IMR-90 (cell line): ENCODE measurements around the gene OR8G1. TPM values are rescaled to one million over a fixed set of nuclear protein-coding genes. Genes with fewer than 3 reads are reported as not detected.

Source experiments
- ATAC-seq: fragments of 200-7000 bp; cut with Tn5 transposase; 2 replicates; pipeline ENCODE4 v1.9.1; 2020; ENCODE audit warnings: low read depth, mild to moderate bottlenecking, moderate library complexity
- BruUV-seq: library from RNA; stranded (reverse); fragments of 400-500 nt; replicated peaks from 2 replicates; lab custom pipeline; 2021; lab: Mats Ljungman, UMichigan
- CTCF ChIA-PET: fragments of 300-600 bp; formaldehyde crosslinking; extraction: SDS; loops from one replicate; lab custom pipeline; 2021; ENCODE audit warnings: antibody characterized with exemption; lab: Yijun Ruan, JAX
- POLR2A ChIA-PET: fragments of 300-600 bp; sonication (Branson Sonifier 250); formaldehyde crosslinking; loops from one replicate; lab custom pipeline; 2022; ENCODE audit warnings: antibody characterized with exemption; ENCODE audit not compliant: unreplicated experiment; lab: Charles Lee
- DNase-seq: peaks from one replicate; pipeline ENCODE4 v3.0.0; 2013
- H2AFZ ChIP-seq: replicated peaks from 2 replicates; pipeline ENCODE3; 2013; ENCODE audit warnings: low read length, mild to moderate bottlenecking; ENCODE audit not compliant: poor library complexity
- H2AK5ac ChIP-seq: 2 replicates; pipeline ENCODE4 v1.6.1; 2013; ENCODE audit warnings: low read depth, low read length, inconsistent platforms
- H2AK9ac ChIP-seq: replicated peaks from 2 replicates; pipeline ENCODE3; 2013; ENCODE audit warnings: mild to moderate bottlenecking, low read depth, low read length, moderate library complexity; ENCODE audit not compliant: poor library complexity
- H2BK120ac ChIP-seq: 2 replicates; pipeline ENCODE4 v1.6.1; 2013; ENCODE audit warnings: low read depth, low read length, inconsistent platforms
- H2BK15ac ChIP-seq: 3 replicates; pipeline ENCODE4 v1.6.1; 2013; ENCODE audit warnings: low read depth, low read length, inconsistent platforms
- H2BK20ac ChIP-seq: 2 replicates; pipeline ENCODE4 v1.6.1; 2013; ENCODE audit warnings: low read depth, mild to moderate bottlenecking, inconsistent platforms, low read length, moderate library complexity
- H2BK5ac ChIP-seq: 2 replicates; pipeline ENCODE4 v1.6.1; 2013; ENCODE audit warnings: mild to moderate bottlenecking, low read depth, low read length, inconsistent platforms; ENCODE audit not compliant: poor library complexity, severe bottlenecking
- H3K14ac ChIP-seq: replicated peaks from 2 replicates; pipeline ENCODE4 v1.6.1; 2013; ENCODE audit warnings: low read depth, low read length, inconsistent platforms
- H3K18ac ChIP-seq: 2 replicates; pipeline ENCODE4 v1.6.1; 2013; ENCODE audit warnings: low read depth, low read length, control low read depth
- H3K23ac ChIP-seq: 2 replicates; pipeline ENCODE4 v1.6.1; 2013; ENCODE audit warnings: low read depth, low read length, inconsistent platforms
- H3K27ac ChIP-seq: 2 replicates; pipeline ENCODE4 v1.5.1; 2013; ENCODE audit warnings: mild to moderate bottlenecking, control low read depth, low read length; ENCODE audit not compliant: insufficient read depth
- H3K27me3 ChIP-seq: 2 replicates; pipeline ENCODE4 v1.6.1; 2013; ENCODE audit warnings: low read length; ENCODE audit not compliant: control insufficient read depth, insufficient read depth
- H3K36me3 ChIP-seq: 2 replicates; pipeline ENCODE4 v1.6.1; 2013; ENCODE audit warnings: low read length, mixed read lengths; ENCODE audit not compliant: control insufficient read depth, insufficient read depth
- H3K4ac ChIP-seq: 2 replicates; pipeline ENCODE4 v1.6.1; 2013; ENCODE audit warnings: low read depth, low read length, inconsistent platforms
- H3K4me1 ChIP-seq: 2 replicates; pipeline ENCODE4 v1.6.1; 2013; ENCODE audit warnings: low read length, mixed read lengths; ENCODE audit not compliant: control insufficient read depth, insufficient read depth
- H3K4me2 ChIP-seq: 2 replicates; pipeline ENCODE4 v1.6.1; 2013; ENCODE audit warnings: low read depth, mild to moderate bottlenecking, control low read depth, low read length, moderate library complexity
- H3K4me3 ChIP-seq: 2 replicates; pipeline ENCODE4 v1.5.1; 2013; ENCODE audit warnings: low read depth, mild to moderate bottlenecking, control low read depth, low read length, moderate library complexity; ENCODE audit not compliant: insufficient read depth
- H3K56ac ChIP-seq: 2 replicates; pipeline ENCODE4 v1.6.1; 2013; ENCODE audit warnings: low read length, inconsistent platforms; ENCODE audit not compliant: insufficient read depth; ENCODE audit errors: extremely low read depth
- H3K79me1 ChIP-seq, 2 experiments: 2 replicates each; pipeline ENCODE4 v1.6.1; 2013; ENCODE audit warnings: low read length in 2 of 2, inconsistent platforms in 1 of 2, low read depth in 1 of 2
- H3K9ac ChIP-seq: 2 replicates; pipeline ENCODE4 v1.6.1; 2013; ENCODE audit warnings: low read depth, low read length, control low read depth
- H3K9me1 ChIP-seq: 2 replicates; pipeline ENCODE4 v1.6.1; 2013; ENCODE audit warnings: low read length, inconsistent platforms; ENCODE audit not compliant: insufficient read depth
- H3K9me3 ChIP-seq: 2 replicates; pipeline ENCODE4 v1.6.1; 2013; ENCODE audit warnings: low read length; ENCODE audit not compliant: control insufficient read depth, insufficient read depth
- H4K20me1 ChIP-seq: 2 replicates; pipeline ENCODE4 v1.6.1; 2013; ENCODE audit warnings: low read length, inconsistent platforms; ENCODE audit not compliant: insufficient read depth
- H4K5ac ChIP-seq: 2 replicates; pipeline ENCODE4 v1.6.1; 2013; ENCODE audit warnings: mild to moderate bottlenecking, low read depth, low read length, control low read depth
- H4K8ac ChIP-seq, 2 experiments: 2 replicates each; pipeline ENCODE4 v1.6.1; 2013; ENCODE audit warnings: low read depth in 2 of 2, low read length in 2 of 2, control low read depth in 1 of 2, inconsistent platforms in 1 of 2
- H4K91ac ChIP-seq: 2 replicates; pipeline ENCODE4 v1.6.1; 2013; ENCODE audit warnings: low read depth, low read length, inconsistent platforms; ENCODE audit not compliant: insufficient read depth
- BHLHE40 ChIP-seq: fragments of 150-350 bp; IDR thresholded peaks from 2 replicates; pipeline ENCODE4 v1.6.1; 2016; ENCODE audit warnings: mild to moderate bottlenecking, low read depth, low read length
- CEBPB ChIP-seq: IDR thresholded peaks from 2 replicates; pipeline ENCODE4 v1.6.1; 2012; ENCODE audit warnings: low read depth, low read length, improper control_type of control experiment
- CHD1 ChIP-seq: IDR thresholded peaks from 2 replicates; pipeline ENCODE4 v1.6.1; 2012; ENCODE audit warnings: low read depth, low read length, improper control_type of control experiment
- ELK1 ChIP-seq: fragments of 150-350 bp; IDR thresholded peaks from 2 replicates; pipeline ENCODE4 v1.6.1; 2016; ENCODE audit warnings: low read depth, mild to moderate bottlenecking, low read length, moderate library complexity, borderline replicate concordance
- MAFK ChIP-seq: IDR thresholded peaks from 2 replicates; pipeline ENCODE4 v1.6.1; 2012; ENCODE audit warnings: low read depth, low read length, improper control_type of control experiment
- MXI1 ChIP-seq: IDR thresholded peaks from 2 replicates; pipeline ENCODE4 v1.6.1; 2012; ENCODE audit warnings: low read depth, mild to moderate bottlenecking, low read length, moderate library complexity, borderline replicate concordance
- NFE2L2 ChIP-seq: fragments of 150-350 bp; IDR thresholded peaks from 2 replicates; pipeline ENCODE4 v1.6.1; 2016; ENCODE audit warnings: low read depth, mild to moderate bottlenecking, low read length
- POLR2A ChIP-seq: IDR thresholded peaks from 2 replicates; pipeline ENCODE4 v1.6.1; 2012; ENCODE audit warnings: mild to moderate bottlenecking, low read depth, low read length
- RAD21 ChIP-seq: IDR thresholded peaks from 2 replicates; pipeline ENCODE4 v1.6.1; 2012; ENCODE audit warnings: low read length, improper control_type of control experiment
- RCOR1 ChIP-seq: IDR thresholded peaks from 2 replicates; pipeline ENCODE4 v1.6.1; 2012; ENCODE audit warnings: mild to moderate bottlenecking, low read length, improper control_type of control experiment; ENCODE audit not compliant: insufficient replicate concordance
- RFX5 ChIP-seq: IDR thresholded peaks from 2 replicates; pipeline ENCODE4 v1.8.0; 2012; ENCODE audit warnings: low read depth, mild to moderate bottlenecking, low read length, moderate library complexity
- SMC3 ChIP-seq: fragments of 150-350 bp; IDR thresholded peaks from 2 replicates; pipeline ENCODE4 v1.6.1; 2016; ENCODE audit warnings: low read depth, mild to moderate bottlenecking, antibody characterized with exemption, low read length, moderate library complexity
- USF2 ChIP-seq: fragments of 150-350 bp; IDR thresholded peaks from 2 replicates; pipeline ENCODE4 v1.6.1; 2017; ENCODE audit warnings: mild to moderate bottlenecking, antibody characterized with exemption, low read length, low read depth
- WGBS, 2 experiments: methylation state at CpG; one replicate each; pipeline versions ENCODE4 v1.1.5 to v1.1.7; 2013; ENCODE audit warnings: missing lambda C conversion rate in 2 of 2; ENCODE audit not compliant: insufficient read length in 1 of 2; ENCODE audit errors: extremely low coverage in 2 of 2; 5-methylcytosine and 5-hydroxymethylcytosine counted together
- dilution Hi-C: fragments of 300-500 bp; cut with HindIII; formaldehyde crosslinking; loops from one replicate; pipeline ENCODE4 v1.14.3; 2018; ENCODE audit warnings: low sequenced_read_pairs; ENCODE audit not compliant: unreplicated experiment
- in situ Hi-C: fragments of 300-500 bp; cut with MboI; formaldehyde crosslinking; loops from 3 replicates; pipeline ENCODE4 v1.14.3; 2019; ENCODE audit warnings: low sequenced_read_pairs, inconsistent platforms, mixed read lengths
- intact Hi-C: fragments of 100-400 bp; cut with micrococcal nuclease; formaldehyde crosslinking; loops from 2 replicates; pipeline ENCODE4 v1.10.0; 2022
- polyA plus RNA-seq, 3 experiments: library from polyadenylated mRNA; depleted of rRNA; stranded (reverse); fragments of >200 nt; gene quantifications; 2 replicates each; pipeline ENCODE4 v1.2.3, GENCODE V29; 2012; ENCODE audit warnings: low replicate concordance in 1 of 3
- total RNA-seq: library from RNA; depleted of rRNA; stranded (reverse); fragments of >200 nt; gene quantifications from 2 replicates; pipeline ENCODE4 v1.2.3, GENCODE V29; 2012

The OR8G1 gene
- total and polyA plus RNA-seq, 2 of the 4 experiments (the other 2 are of a cell fraction), result not detected

GRCh38 chr11:124302347-124303125, 61.6 kb downstream of the OR8G1 start:
- Histone ChIP-seq H2AK5ac (no peak overlapping the region), H4K91ac (peak overlapping the region; percentile 74), H3K79me1 (no peaks in the 10 kb centered on the region), H4K8ac (peak overlapping the region in 1 of 2 experiments; percentile 55; a peak in 2 of 4 replicates), H3K56ac (no peak overlapping the region), H3K9me1 (no peaks in the 10 kb centered on the region), H2AFZ (no peak overlapping the region), H3K4ac (peak overlapping the region; percentile 88; the same call in 1 of the 2 replicates), H3K9ac (no peak overlapping the region), H2BK20ac (no peak overlapping the region), H3K18ac (peak overlapping the region; percentile 54; the same call in 1 of the 2 replicates), H3K9me3 (no peaks in the 10 kb centered on the region; the same call in 1 of the 2 replicates), H4K20me1 (no peaks in the 10 kb centered on the region), H2BK15ac (peak overlapping the region; percentile 34; the same call in 1 of the 3 replicates), H3K4me2 (no peak overlapping the region; the same call in 1 of the 2 replicates), H3K27ac (no peak overlapping the region), H3K23ac (no peak overlapping the region), H3K36me3 (no peaks in the 10 kb centered on the region), H3K4me3 (no peak overlapping the region), H4K5ac (peak overlapping the region; percentile 63; the same call in 1 of the 2 replicates), H2AK9ac (no peak overlapping the region), H2BK5ac (peak overlapping the region; percentile 49), H3K14ac (no peak overlapping the region), H2BK120ac (peak overlapping the region; percentile 57), H3K4me1 (peaks cover 2% of the 10 kb centered on the region; the same call in 1 of the 2 replicates), H3K27me3 (no peaks in the 10 kb centered on the region)
- dilution Hi-C loops (no loop called here), in situ Hi-C loops (no loop called here), intact Hi-C loops (no loop called here)
- DNase-seq (no peak), ATAC-seq (no peak)
- WGBS, 2 experiments, result no CpG with 5 or more reads among the region's 3 CpGs
- BruUV-seq, result no TSS peak
- ChIA-PET CTCF (interaction anchor here (0.6 kb wide), 1 partner anchor 40 kb away, joined by 4 read pairs; no protein-coding TSS in a partner anchor), POLR2A (no interaction called here)
- no peak for TF ChIP-seq MAFK
- no peak for TF ChIP-seq RCOR1
- TF ChIP-seq POLR2A, result no peak
- TF ChIP-seq CHD1, result no peak
- TF ChIP-seq RFX5, result no peak
- no peak for TF ChIP-seq MXI1
- TF ChIP-seq NFE2L2, result no peak
- no peak for TF ChIP-seq SMC3
- no peak for TF ChIP-seq BHLHE40
- TF ChIP-seq CEBPB, result no peak
- TF ChIP-seq USF2, result no peak
- TF ChIP-seq ELK1, result no peak
- TF ChIP-seq RAD21, result no peak
